ENCODE measurements around the gene PCSK4.

The PCSK4 gene

DNA sequence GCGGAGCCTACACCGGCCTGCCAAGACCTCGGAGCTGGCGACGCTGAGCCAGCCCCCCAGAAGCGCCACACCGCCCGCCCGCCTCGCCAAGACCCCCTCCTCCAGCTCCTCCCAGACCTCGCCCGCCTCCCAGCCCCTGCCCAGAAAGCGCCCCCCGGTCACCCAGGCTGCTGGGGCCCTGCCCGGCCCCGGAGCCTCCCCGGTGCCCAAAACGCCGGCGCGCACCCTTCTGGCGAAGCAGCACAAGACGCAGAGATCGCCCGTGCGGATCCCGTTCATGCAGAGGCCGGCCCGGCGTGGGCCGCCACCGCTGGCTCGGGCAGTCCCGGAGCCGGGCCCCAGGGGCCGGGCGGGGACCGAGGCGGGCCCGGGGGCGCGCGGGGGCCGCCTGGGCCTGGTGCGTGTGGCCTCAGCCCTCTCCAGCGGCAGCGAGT lies 21.3 kb downstream of the PCSK4 start:
- in situ Hi-C loops (cut with HindIII; ENCODE audit: low sequenced_read_pairs), result no loop called here
- no peak overlapping the region for H3K4me3 ChIP-seq (ENCODE audit: low read depth, low read length)
- TF ChIP-seq, protein P1, sequence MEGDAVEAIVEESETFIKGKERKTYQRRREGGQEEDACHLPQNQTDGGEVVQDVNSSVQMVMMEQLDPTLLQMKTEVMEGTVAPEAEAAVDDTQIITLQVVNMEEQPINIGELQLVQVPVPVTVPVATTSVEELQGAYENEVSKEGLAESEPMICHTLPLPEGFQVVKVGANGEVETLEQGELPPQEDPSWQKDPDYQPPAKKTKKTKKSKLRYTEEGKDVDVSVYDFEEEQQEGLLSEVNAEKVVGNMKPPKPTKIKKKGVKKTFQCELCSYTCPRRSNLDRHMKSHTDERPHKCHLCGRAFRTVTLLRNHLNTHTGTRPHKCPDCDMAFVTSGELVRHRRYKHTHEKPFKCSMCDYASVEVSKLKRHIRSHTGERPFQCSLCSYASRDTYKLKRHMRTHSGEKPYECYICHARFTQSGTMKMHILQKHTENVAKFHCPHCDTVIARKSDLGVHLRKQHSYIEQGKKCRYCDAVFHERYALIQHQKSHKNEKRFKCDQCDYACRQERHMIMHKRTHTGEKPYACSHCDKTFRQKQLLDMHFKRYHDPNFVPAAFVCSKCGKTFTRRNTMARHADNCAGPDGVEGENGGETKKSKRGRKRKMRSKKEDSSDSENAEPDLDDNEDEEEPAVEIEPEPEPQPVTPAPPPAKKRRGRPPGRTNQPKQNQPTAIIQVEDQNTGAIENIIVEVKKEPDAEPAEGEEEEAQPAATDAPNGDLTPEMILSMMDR (IDR thresholded peaks at IDR 0.05; ENCODE audit: low read depth, low read length, missing control alignments), result no peak
- no peak for DNase-seq (ENCODE audit: low read depth)

DNA sequence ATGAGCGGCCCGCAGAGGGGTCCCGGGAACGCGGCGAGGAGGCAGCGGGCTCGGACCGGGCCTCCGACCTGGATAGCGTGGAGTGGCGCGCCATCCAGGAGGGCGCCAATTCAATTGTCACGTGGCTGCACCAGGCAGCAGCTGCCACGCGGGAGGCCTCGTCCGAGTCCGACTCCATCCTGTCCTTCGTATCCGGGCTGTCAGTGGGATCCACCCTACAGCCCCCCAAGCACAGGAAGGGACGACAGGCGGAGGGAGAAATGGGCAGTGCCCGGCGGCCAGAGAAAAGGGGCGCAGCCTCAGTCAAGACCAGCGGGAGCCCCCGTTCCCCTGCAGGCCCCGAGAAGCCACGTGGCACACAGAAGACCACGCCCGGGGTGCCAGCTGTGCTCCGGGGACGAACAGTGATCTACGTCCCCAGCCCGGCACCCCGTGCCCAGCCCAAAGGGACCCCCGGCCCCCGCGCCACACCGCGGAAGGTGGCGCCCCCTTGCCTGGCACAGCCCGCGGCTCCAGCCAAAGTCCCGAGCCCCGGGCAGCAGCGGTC lies 21.8 kb downstream of the PCSK4 start:
- no peak overlapping the region for H3K4me3 ChIP-seq (ENCODE audit: low read depth, low read length)
- in situ Hi-C loops (cut with HindIII; ENCODE audit: low sequenced_read_pairs), result no loop called here
- TF ChIP-seq, protein P1 (IDR thresholded peaks at IDR 0.05; ENCODE audit: low read depth, low read length, missing control alignments), result no peak
- DNase-seq (ENCODE audit: low read depth), result no peak

DNA sequence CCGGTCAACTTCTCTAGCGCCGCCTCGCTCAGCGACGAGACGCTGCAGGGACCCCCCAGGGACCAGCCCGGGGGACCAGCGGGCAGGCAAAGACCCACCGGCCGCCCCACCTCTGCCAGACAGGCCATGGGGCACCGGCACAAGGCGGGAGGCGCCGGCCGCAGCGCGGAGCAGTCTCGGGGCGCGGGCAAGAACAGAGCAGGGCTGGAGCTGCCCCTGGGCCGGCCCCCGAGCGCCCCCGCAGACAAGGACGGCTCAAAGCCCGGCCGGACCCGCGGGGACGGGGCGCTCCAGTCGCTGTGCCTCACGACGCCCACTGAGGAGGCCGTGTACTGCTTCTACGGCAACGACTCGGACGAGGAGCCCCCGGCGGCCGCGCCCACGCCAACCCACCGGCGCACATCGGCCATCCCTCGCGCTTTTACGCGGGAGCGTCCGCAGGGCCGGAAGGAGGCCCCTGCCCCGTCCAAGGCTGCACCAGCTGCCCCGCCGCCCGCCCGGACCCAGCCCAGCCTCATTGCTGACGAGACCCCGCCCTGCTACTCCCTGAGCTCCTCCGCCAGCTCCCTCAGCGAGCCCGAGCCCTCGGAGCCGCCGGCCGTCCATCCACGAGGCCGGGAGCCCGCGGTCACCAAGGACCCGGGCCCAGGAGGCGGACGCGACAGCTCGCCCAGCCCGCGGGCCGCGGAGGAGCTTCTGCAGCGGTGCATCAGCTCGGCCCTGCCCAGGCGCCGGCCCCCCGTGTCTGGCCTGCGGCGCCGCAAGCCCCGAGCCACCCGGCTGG lies 22.5 kb downstream of the PCSK4 start:
- in situ Hi-C loops (cut with HindIII; ENCODE audit: low sequenced_read_pairs), result no loop called here
- DNase-seq (ENCODE audit: low read depth), result no peak
- no peak overlapping the region for H3K4me3 ChIP-seq (ENCODE audit: low read depth, low read length)
- TF ChIP-seq, protein P1 (IDR thresholded peaks at IDR 0.05; ENCODE audit: low read depth, low read length, missing control alignments), result no peak

DNA sequence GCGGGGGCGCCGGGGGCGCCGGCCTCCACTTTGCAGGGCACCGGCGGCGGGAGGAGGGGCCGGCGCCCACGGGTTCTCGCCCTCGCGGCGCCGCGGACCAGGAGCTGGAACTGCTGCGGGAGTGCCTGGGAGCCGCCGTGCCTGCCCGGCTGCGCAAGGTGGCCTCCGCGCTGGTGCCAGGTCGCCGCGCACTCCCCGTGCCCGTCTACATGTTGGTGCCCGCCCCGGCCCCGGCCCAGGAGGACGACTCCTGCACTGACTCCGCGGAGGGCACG lies 23.0 kb downstream of the PCSK4 start:
- in situ Hi-C loops (cut with HindIII; ENCODE audit: low sequenced_read_pairs), result no loop called here
- TF ChIP-seq, protein P1 (IDR thresholded peaks at IDR 0.05; ENCODE audit: low read depth, low read length, missing control alignments), result no peak
- DNase-seq (ENCODE audit: low read depth), result no peak
- H3K4me3 ChIP-seq (ENCODE audit: low read depth, low read length), result no peak overlapping the region

DNA sequence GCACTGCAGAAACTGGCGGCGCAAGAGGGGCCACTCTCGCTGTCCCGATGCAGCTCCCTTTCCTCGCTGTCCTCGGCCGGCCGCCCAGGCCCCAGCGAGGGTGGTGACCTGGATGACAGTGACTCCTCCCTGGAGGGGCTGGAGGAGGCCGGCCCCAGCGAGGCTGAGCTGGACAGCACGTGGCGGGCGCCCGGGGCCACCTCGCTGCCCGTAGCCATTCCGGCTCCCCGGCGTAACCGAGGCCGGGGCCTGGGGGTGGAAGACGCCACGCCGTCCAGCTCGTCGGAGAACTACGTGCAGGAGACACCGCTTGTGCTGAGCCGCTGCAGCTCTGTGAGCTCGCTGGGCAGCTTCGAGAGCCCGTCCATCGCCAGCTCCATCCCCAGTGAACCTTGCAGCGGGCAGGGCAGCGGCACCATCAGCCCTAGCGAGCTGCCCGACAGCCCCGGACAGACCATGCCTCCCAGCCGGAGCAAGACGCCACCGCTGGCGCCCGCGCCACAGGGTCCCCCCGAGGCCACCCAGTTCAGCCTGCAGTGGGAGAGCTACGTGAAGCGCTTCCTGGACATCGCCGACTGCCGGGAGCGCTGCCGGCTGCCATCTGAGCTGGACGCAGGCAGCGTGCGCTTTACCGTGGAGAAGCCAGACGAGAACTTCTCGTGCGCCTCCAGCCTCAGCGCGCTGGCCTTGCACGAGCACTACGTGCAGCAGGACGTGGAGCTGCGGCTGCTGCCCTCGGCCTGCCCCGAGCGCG lies 23.5 kb downstream of the PCSK4 start:
- no peak overlapping the region for H3K4me3 ChIP-seq (ENCODE audit: low read depth, low read length)
- no peak for DNase-seq (ENCODE audit: low read depth)
- TF ChIP-seq, protein P1 (IDR thresholded peaks at IDR 0.05; ENCODE audit: low read depth, low read length, missing control alignments), result no peak
- in situ Hi-C loops (cut with HindIII; ENCODE audit: low sequenced_read_pairs), result no loop called here

DNA sequence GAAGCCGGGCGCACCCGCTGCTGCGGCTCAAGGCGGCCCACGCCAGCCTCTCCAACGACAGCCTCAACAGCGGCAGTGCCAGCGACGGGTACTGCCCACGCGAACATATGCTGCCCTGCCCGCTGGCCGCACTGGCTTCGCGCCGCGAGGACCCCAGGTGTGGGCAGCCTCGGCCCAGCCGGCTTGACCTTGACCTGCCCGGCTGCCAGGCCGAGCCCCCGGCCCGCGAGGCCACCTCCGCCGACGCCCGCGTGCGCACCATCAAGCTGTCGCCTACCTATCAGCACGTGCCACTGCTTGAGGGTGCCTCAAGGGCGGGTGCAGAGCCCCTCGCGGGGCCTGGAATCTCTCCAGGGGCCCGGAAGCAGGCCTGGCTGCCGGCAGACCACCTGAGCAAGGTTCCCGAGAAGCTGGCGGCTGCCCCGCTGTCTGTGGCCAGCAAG lies 24.1 kb downstream of the PCSK4 start:
- no peak overlapping the region for H3K4me3 ChIP-seq (ENCODE audit: low read depth, low read length)
- TF ChIP-seq, protein P1 (IDR thresholded peaks at IDR 0.05; ENCODE audit: low read depth, low read length, missing control alignments), result no peak

More for the DNA sequence above, 24.1 kb downstream of the PCSK4 start:
- in situ Hi-C loops (cut with HindIII; ENCODE audit: low sequenced_read_pairs), result no loop called here
- DNase-seq (ENCODE audit: low read depth), result no peak
